B cell (primary cell): ENCODE data around the gene ZFP82. TPM values are rescaled to one million over a fixed set of nuclear protein-coding genes. Genes with fewer than 3 reads are reported as not detected.

Experiments
- ATAC-seq: fragments of 200-7000 bp; cut with Tn5 transposase; one replicate; pipeline ENCODE4 v1.10.0; 2021; ENCODE audit warnings: low read depth, mild to moderate bottlenecking, moderate number of reproducible peaks, moderate library complexity
- CTCF ChIA-PET: fragments of 350-600 bp; sonication (Branson Sonifier 250); formaldehyde crosslinking; loops from one replicate; lab custom pipeline; 2021; ENCODE audit warnings: antibody characterized with exemption, inconsistent platforms; lab: Charles Lee
- POLR2A ChIA-PET: fragments of 350-600 bp; sonication (Branson Sonifier 250); formaldehyde crosslinking; loops from one replicate; lab custom pipeline; 2021; ENCODE audit warnings: antibody characterized with exemption; lab: Charles Lee
- DNase-seq: peaks from one replicate; pipeline ENCODE4 v3.0.0; 2013
- H2AFZ ChIP-seq: 2 replicates; pipeline ENCODE4 v1.6.1; 2012; ENCODE audit warnings: mild to moderate bottlenecking, low read depth, low read length; ENCODE audit not compliant: insufficient read depth, poor library complexity, severe bottlenecking
- H3K27ac ChIP-seq, 2 donors: 1 replicate in 1 of 2; 2 replicates in 1 of 2; pipeline ENCODE4 v1.5.1; 2012 to 2013; ENCODE audit warnings: low read length in 2 of 2, mild to moderate bottlenecking in 2 of 2, moderate library complexity in 1 of 2
- H3K27me3 ChIP-seq, 4 experiments: fragments of 200-600 bp in 1 of 4; sonication (generic) in 1 of 4; replicated peaks in 1 of 4; 1 replicate in 2 of 4; 2 replicates in 2 of 4; pipeline versions ENCODE4 v1.6.1 to v1.7.0; 2013 to 2016; ENCODE audit warnings: low read length in 3 of 4, mild to moderate bottlenecking in 2 of 4, mixed read lengths in 1 of 4, moderate library complexity in 1 of 4; ENCODE audit not compliant: insufficient read depth in 4 of 4, control insufficient read depth in 3 of 4; ENCODE audit errors: control extremely low read depth in 1 of 4
- H3K36me3 ChIP-seq, 2 experiments: replicated peaks in 1 of 2; 1 replicate in 1 of 2; 2 replicates in 1 of 2; pipeline versions ENCODE4 v1.6.1 to v1.7.1; 2013; ENCODE audit warnings: low read length in 1 of 2; ENCODE audit not compliant: insufficient read depth in 2 of 2, control insufficient read depth in 1 of 2; ENCODE audit errors: control extremely low read depth in 1 of 2, extremely low read depth in 1 of 2
- H3K4me1 ChIP-seq, 2 donors: fragments of 200-600 bp in 1 of 2; sonication (generic) in 1 of 2; 1 replicate in 1 of 2; 2 replicates in 1 of 2; pipeline versions ENCODE4 v1.5.1 to v1.6.1; 2013 to 2017; ENCODE audit warnings: low read length in 2 of 2; ENCODE audit not compliant: control insufficient read depth in 2 of 2, insufficient read depth in 2 of 2
- H3K4me2 ChIP-seq: replicated peaks from 2 replicates; pipeline ENCODE3; 2012; ENCODE audit warnings: mild to moderate bottlenecking, low read depth, low read length; ENCODE audit not compliant: poor library complexity, severe bottlenecking
- H3K4me3 ChIP-seq, 5 experiments: fragments of 200-600 bp in 1 of 5; sonication (generic) in 1 of 5; 1 replicate in 3 of 5; 2 replicates in 2 of 5; pipeline versions ENCODE4 v1.5.1 to v1.7.0; 2011 to 2016; ENCODE audit warnings: low read length in 4 of 5, mild to moderate bottlenecking in 4 of 5, low read depth in 2 of 5, control low read depth in 1 of 5, moderate library complexity in 1 of 5; ENCODE audit not compliant: insufficient read depth in 1 of 5; ENCODE audit errors: control extremely low read depth in 1 of 5, extremely low read depth in 1 of 5
- H3K79me2 ChIP-seq: fragments of 200-600 bp; sonication (generic); one replicate; pipeline ENCODE4 v1.6.0; 2016; ENCODE audit warnings: low read length; ENCODE audit not compliant: control insufficient read depth, insufficient read depth
- H3K9ac ChIP-seq: fragments of 200-600 bp; sonication (generic); 2 replicates; pipeline ENCODE4 v1.6.1; 2017; ENCODE audit warnings: mild to moderate bottlenecking, low read length, moderate library complexity
- H3K9me3 ChIP-seq, 3 donors: one replicate each; pipeline versions ENCODE4 v1.6.1 to v1.7.1; 2013; ENCODE audit warnings: low read length in 2 of 3; ENCODE audit not compliant: control insufficient read depth in 2 of 3, insufficient read depth in 1 of 3; ENCODE audit errors: control extremely low read depth in 1 of 3
- H4K20me1 ChIP-seq: 2 replicates; pipeline ENCODE4 v1.6.0; 2012; ENCODE audit warnings: mild to moderate bottlenecking, low read length; ENCODE audit not compliant: insufficient read depth, control insufficient read depth, poor library complexity, severe bottlenecking
- H3K27ac Mint-ChIP-seq: one replicate; pipeline ENCODE4 v1.8.0; 2021; ENCODE audit warnings: mixed read lengths
- H3K27me3 Mint-ChIP-seq: one replicate; pipeline ENCODE4 v1.8.0; 2021; ENCODE audit warnings: mixed read lengths
- H3K4me1 Mint-ChIP-seq: one replicate; pipeline ENCODE4 v1.8.0; 2021; ENCODE audit warnings: mixed read lengths
- H3K4me3 Mint-ChIP-seq: one replicate; pipeline ENCODE4 v1.8.0; 2021; ENCODE audit warnings: mixed read lengths
- H3K9me3 Mint-ChIP-seq: one replicate; pipeline ENCODE4 v1.8.0; 2022; ENCODE audit warnings: mixed read lengths; ENCODE audit not compliant: insufficient read depth
- CTCF ChIP-seq: fragments of 200-600 bp; IDR thresholded peaks from one replicate; pipeline ENCODE4 v1.8.0; 2022; ENCODE audit warnings: antibody characterized with exemption, mild to moderate bottlenecking
- EZH2 ChIP-seq: IDR thresholded peaks from 2 replicates; pipeline ENCODE4 v1.6.1; 2012; ENCODE audit warnings: borderline replicate concordance, low read depth, mild to moderate bottlenecking, moderate library complexity, low read length; ENCODE audit not compliant: insufficient read depth, poor library complexity, severe bottlenecking
- WGBS: methylation state at CpG from one replicate; pipeline ENCODE4 v1.1.5; 2013; ENCODE audit warnings: missing lambda C conversion rate; ENCODE audit not compliant: insufficient coverage; 5-methylcytosine and 5-hydroxymethylcytosine counted together
- intact Hi-C: fragments of 100-400 bp; cut with micrococcal nuclease; formaldehyde crosslinking; loops from one replicate; pipeline ENCODE4 v1.10.0; 2022
- polyA plus RNA-seq: library from polyadenylated mRNA; depleted of rRNA; stranded (reverse); fragments of >200 nt; gene quantifications from 2 replicates; pipeline ENCODE4 v1.2.3, GENCODE V29; 2012
- total RNA-seq, 2 donors: library from RNA; stranded (reverse); fragments of 120-200 nt in 1 of 2; gene quantifications; 1 replicate in 1 of 2; 2 replicates in 1 of 2; pipeline versions ENCODE4 v1.2.3 to v1.2.4, GENCODE V29; 2013 to 2022

Gene ZFP82
- total and polyA plus RNA-seq, 2 donors (not counting 1 experiment from before 2014, with no cell fraction given), result 7.7 to 14.4 TPM

GRCh38 chr19:36371886-36372285 lies 46.6 kb downstream of the ZFP82 start:
- Histone ChIP-seq H3K27ac (no peak overlapping the region), H3K4me3 (no peak overlapping the region), H3K9ac (no peak overlapping the region), H3K36me3 (peaks cover 0 to 11% of the 10 kb centered on the region in 2 experiments), H2AFZ (no peak overlapping the region), H3K4me2 (no peak overlapping the region), H3K27me3 (no peaks in the 10 kb centered on the region), H3K79me2 (peaks cover 70% of the 10 kb centered on the region), H4K20me1 (peaks cover 8% of the 10 kb centered on the region), H3K4me1 (no peaks in the 10 kb centered on the region), H3K9me3 (peaks cover 0 to 20% (median 2%) of the 10 kb centered on the region in 3 donors)
- DNase-seq (no peak), ATAC-seq (no peak)
- CTCF ChIA-PET, result no interaction called here
- Mint-ChIP-seq H3K27ac (no peak overlapping the region), H3K4me1 (peaks cover 16% of the 10 kb centered on the region), H3K9me3 (peaks cover 8% of the 10 kb centered on the region), H3K27me3 (no peaks in the 10 kb centered on the region), H3K4me3 (no peak overlapping the region)
- TF ChIP-seq CTCF, result no peak
- no peak for TF ChIP-seq EZH2
- POLR2A ChIA-PET, result interaction anchor here (0.7 kb wide), 1 partner anchor 970 kb away, joined by 6 read pairs; no protein-coding TSS in a partner anchor
- intact Hi-C loops, result no loop called here

GRCh38 chr19:36363845-36364244 lies 54.6 kb downstream of the ZFP82 start:
- H3K4me1 ChIP-seq, result no peaks in the 10 kb centered on the region
- H3K27ac Mint-ChIP-seq, result no peak overlapping the region
- H3K4me2 ChIP-seq, result no peak overlapping the region
- TF ChIP-seq EZH2 (no peak), CTCF (no peak)
- intact Hi-C loops, result no loop called here
- ATAC-seq (no peak), DNase-seq (no peak)
- H3K4me1 Mint-ChIP-seq, result no peaks in the 10 kb centered on the region
- POLR2A ChIA-PET, result no interaction called here
- no peak overlapping the region for H3K4me3 ChIP-seq
- CTCF ChIA-PET, result no interaction called here
- H3K27me3 ChIP-seq, result no peaks in the 10 kb centered on the region
- peaks cover 0 to 11% (median 1%) of the 10 kb centered on the region in 3 donors for H3K9me3 ChIP-seq
- H3K79me2 ChIP-seq, result peaks cover 29% of the 10 kb centered on the region
- H3K27me3 Mint-ChIP-seq, result no peaks in the 10 kb centered on the region
- H3K36me3 ChIP-seq, result peaks cover 11 to 60% of the 10 kb centered on the region in 2 experiments
- WGBS, result 96% methylated on average over 4 of the region's 6 CpGs
- peaks cover 2% of the 10 kb centered on the region for H3K9me3 Mint-ChIP-seq
- H3K9ac ChIP-seq, result no peak overlapping the region
- H3K27ac ChIP-seq, result no peak overlapping the region
- no peaks in the 10 kb centered on the region for H4K20me1 ChIP-seq
- H3K4me3 Mint-ChIP-seq, result no peak overlapping the region
- no peak overlapping the region for H2AFZ ChIP-seq

Other genes with a start within 250 kb of the ZFP82 start
- gene ZNF565, start 204.0 kb downstream of the ZFP82 start, total RNA-seq, result 5.2 and 5.5 TPM in 2 replicates
- 2.9 and 3.0 TPM in 2 replicates for gene ZNF565, start 204.0 kb downstream of the ZFP82 start, polyA plus RNA-seq
- gene ZNF146, start 203.5 kb downstream of the ZFP82 start, total RNA-seq, result 62.2 and 69.3 TPM in 2 replicates
- 21.9 and 26.4 TPM in 2 replicates for gene ZNF146, start 203.5 kb downstream of the ZFP82 start, polyA plus RNA-seq
- 22.4 and 22.7 TPM in 2 replicates for gene ZFP14, start 39.4 kb downstream of the ZFP82 start, total RNA-seq
- gene ZFP14, start 39.4 kb downstream of the ZFP82 start, polyA plus RNA-seq, result 5.1 and 5.2 TPM in 2 replicates
- 26.0 and 26.6 TPM in 2 replicates for gene ZNF566, start 70.9 kb upstream of the ZFP82 start, total RNA-seq
- gene ZNF566, start 70.9 kb upstream of the ZFP82 start, polyA plus RNA-seq, result 8.8 and 9.1 TPM in 2 replicates
- gene ZNF260, start 109.6 kb upstream of the ZFP82 start, total RNA-seq, result 13.2 and 20.4 TPM in 2 replicates
- gene ZNF260, start 109.6 kb upstream of the ZFP82 start, polyA plus RNA-seq, result 2.7 and 3.0 TPM in 2 replicates
- gene ZNF529, start 154.6 kb upstream of the ZFP82 start, total RNA-seq, result 33.2 and 35.4 TPM in 2 replicates
- 11.1 and 30.8 TPM in 2 replicates for gene ZNF529, start 154.6 kb upstream of the ZFP82 start, polyA plus RNA-seq
- 24.7 and 24.8 TPM in 2 replicates for gene ZNF382, start 186.7 kb upstream of the ZFP82 start, total RNA-seq
- 5.3 and 6.2 TPM in 2 replicates for gene ZNF382, start 186.7 kb upstream of the ZFP82 start, polyA plus RNA-seq
- 22.3 and 25.6 TPM in 2 replicates for gene ZNF461, start 248.2 kb upstream of the ZFP82 start, total RNA-seq
- 9.8 and 16.5 TPM in 2 replicates for gene ZNF461, start 248.2 kb upstream of the ZFP82 start, polyA plus RNA-seq